Esophagus muscularis mucosa (tissue), 4 donors: ENCODE results near the gene RANBP17.

Source experiments
- CTCF ChIP-seq, 3 experiments: fragments of 200-600 bp in 2 of 3; fragments of 450-650 bp in 1 of 3; sonication (generic) in 2 of 3; IDR thresholded peaks; one replicate each; pipeline ENCODE4 v1.5.1; 2017 to 2019; ENCODE audit warnings: antibody characterized with exemption in 3 of 3, mild to moderate bottlenecking in 2 of 3, moderate library complexity in 1 of 3
- EP300 ChIP-seq: sonication (generic); formaldehyde crosslinking; IDR thresholded peaks from one replicate; pipeline ENCODE4 v1.6.1; 2017; ENCODE audit warnings: antibody characterized with exemption
- POLR2A ChIP-seq: fragments of 450-650 bp; IDR thresholded peaks from one replicate; pipeline ENCODE4 v1.6.1; 2017; ENCODE audit warnings: antibody characterized with exemption, moderate library complexity, mild to moderate bottlenecking, low read depth
- POLR2AphosphoS5 ChIP-seq, 2 donors: sonication (generic); formaldehyde crosslinking; IDR thresholded peaks; one replicate each; pipeline ENCODE4 v1.6.1; 2017; ENCODE audit warnings: antibody characterized with exemption in 2 of 2

- TF ChIP-seq POLR2AphosphoS5 (IDR thresholded peaks at IDR 0.05): no peak
- TF ChIP-seq POLR2A: no peak
- no peak for TF ChIP-seq EP300
- no peak for TF ChIP-seq CTCF (IDR thresholded peaks at IDR 0.05)
These were observed 365.0 kb downstream of the RANBP17 start for GRCh38 chr5:171226864-171227263.
